Measurements from ENCODE around the gene PGLYRP4. TPM values are rescaled to one million over a fixed set of nuclear protein-coding genes. Genes with fewer than 3 reads are reported as not detected.
"Not testable (repeated sequence)": the region's sequence is repeated elsewhere in the genome, so short reads cannot be mapped to it uniquely, and the experiment has no call there.

The PGLYRP4 gene
- total and polyA plus RNA-seq, 11 donors: not detected

DNA sequence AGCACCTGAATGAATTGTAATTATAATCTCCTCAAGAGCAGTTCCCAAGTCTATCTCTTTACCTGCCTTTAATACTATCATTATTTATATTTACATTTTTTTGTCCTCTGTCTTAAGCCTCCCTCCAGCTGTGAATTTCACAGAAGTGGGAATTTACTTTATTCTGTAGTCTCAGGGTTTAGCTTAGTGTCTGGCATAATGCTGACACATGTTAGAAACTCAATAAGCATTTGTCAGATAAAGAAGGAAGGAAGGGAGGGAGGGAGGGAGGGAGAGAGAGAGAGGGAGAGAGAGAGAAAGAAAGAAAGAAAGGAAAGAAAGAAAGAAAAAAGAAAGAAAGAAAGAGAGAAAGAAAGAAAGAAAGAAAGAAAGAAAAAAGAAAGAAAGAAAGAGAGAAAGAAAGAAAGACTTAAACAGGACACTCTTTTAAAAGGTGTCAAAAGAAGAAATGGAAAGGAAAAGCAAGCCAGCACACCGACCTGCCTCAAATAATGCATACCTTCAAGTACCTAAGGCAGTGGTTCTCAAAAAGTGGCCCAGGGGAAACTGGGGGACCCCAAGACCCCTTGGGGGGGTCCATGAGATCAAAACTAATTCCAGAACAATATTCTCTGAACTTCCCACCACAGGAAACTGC, 1.8 kb upstream of the PGLYRP4 start:
- ATAC-seq (no peak), DNase-seq (no peak)
- no peaks in the 10 kb centered on the region for H3K9me3 ChIP-seq
- TF ChIP-seq, protein P1, sequence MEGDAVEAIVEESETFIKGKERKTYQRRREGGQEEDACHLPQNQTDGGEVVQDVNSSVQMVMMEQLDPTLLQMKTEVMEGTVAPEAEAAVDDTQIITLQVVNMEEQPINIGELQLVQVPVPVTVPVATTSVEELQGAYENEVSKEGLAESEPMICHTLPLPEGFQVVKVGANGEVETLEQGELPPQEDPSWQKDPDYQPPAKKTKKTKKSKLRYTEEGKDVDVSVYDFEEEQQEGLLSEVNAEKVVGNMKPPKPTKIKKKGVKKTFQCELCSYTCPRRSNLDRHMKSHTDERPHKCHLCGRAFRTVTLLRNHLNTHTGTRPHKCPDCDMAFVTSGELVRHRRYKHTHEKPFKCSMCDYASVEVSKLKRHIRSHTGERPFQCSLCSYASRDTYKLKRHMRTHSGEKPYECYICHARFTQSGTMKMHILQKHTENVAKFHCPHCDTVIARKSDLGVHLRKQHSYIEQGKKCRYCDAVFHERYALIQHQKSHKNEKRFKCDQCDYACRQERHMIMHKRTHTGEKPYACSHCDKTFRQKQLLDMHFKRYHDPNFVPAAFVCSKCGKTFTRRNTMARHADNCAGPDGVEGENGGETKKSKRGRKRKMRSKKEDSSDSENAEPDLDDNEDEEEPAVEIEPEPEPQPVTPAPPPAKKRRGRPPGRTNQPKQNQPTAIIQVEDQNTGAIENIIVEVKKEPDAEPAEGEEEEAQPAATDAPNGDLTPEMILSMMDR (IDR thresholded peaks at IDR 0.05): no peak
- TF ChIP-seq POLR2A (IDR thresholded peaks at IDR 0.05): no peak
- 16 to 43% (median 26%) methylated on average over 1 of the region's 1 CpG for WGBS, 4 donors
- H3K27me3 ChIP-seq: peaks cover 0 to 48% (median 14%) of the 10 kb centered on the region in 9 donors
- H3K4me1 ChIP-seq: no peaks in the 10 kb centered on the region
- no peak overlapping the region for H3K27ac ChIP-seq
- intact Hi-C loops (cut with DNase I): loop anchor here in 6 of 10 donors (5.0 to 10.0 kb wide), 3 partner anchors 54 to 224 kb away; partner anchors contain the start of gene S100A2 (in 5 of the 6)
- no peak overlapping the region for H3K4me3 ChIP-seq
- no peaks in the 10 kb centered on the region for H3K36me3 ChIP-seq

DNA sequence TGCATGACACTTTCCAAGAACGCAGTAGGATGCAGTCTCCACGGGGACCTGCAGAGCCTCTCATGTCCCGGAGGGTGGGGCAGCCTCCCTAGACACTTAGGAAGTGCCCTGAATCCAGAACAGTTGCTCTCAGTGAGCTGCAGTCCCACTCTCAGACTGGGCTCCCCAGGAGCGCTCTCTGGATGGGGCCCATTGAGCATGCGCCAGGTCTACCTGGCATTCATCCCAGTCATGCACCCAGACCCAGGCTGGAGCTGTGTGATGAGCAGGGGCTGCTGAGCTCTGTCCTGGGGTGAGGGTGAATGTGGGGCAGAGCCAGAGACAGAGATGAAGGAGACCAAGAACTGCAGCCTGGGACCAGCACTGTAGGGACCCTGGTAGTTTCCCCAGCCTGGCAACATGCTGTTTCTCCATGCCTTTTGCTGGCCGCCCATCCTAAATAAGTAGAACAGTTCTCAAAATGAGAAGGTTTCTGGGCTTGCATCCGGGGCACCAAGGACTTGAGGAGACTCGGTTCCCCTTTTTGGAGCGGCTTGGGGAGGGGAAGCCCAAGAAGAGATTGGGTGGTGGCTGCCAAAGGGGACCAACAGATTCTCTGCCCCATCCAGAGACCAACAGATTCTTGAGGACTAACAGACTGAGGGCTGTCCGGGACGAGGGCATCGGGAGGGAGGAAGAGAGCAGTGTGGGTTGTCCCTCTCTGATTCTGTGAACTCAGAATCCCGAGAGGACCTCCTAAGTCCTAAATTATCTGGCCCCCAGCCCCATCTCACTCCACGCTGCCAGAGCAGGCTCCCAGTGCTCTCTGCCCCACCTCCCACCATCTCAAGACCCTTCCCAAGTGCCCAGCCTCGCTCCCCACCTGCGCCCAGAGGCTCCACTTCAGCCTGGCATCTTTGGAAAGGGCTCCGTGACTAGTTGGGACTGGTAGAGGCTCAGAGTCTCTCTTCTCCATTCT, 1.0 kb upstream of the PGLYRP4 start:
- Histone ChIP-seq H3K27ac (no peak overlapping the region), H3K27me3 (peaks cover 0 to 48% (median 14%) of the 10 kb centered on the region in 9 donors), H3K4me3 (no peak overlapping the region), H3K4me1 (peaks cover 0 to 7% (median 0%) of the 10 kb centered on the region in 12 donors), H3K36me3 (no peaks in the 10 kb centered on the region), H3K9me3 (no peaks in the 10 kb centered on the region)
- ATAC-seq: no peak
- 57 to 69% (median 59%) methylated on average over 17 of the region's 17 CpGs for WGBS, 4 donors
- no peak for DNase-seq
- intact Hi-C loops (cut with DNase I): loop anchor here in 7 of 10 donors (5.0 to 10.0 kb wide), 4 partner anchors 55 to 405 kb away; partner anchors contain the start of gene S100A2 (in 5 of the 7)
- TF ChIP-seq POLR2A (IDR thresholded peaks at IDR 0.05): no peak
- TF ChIP-seq, protein P1 (IDR thresholded peaks at IDR 0.05): no peak

DNA sequence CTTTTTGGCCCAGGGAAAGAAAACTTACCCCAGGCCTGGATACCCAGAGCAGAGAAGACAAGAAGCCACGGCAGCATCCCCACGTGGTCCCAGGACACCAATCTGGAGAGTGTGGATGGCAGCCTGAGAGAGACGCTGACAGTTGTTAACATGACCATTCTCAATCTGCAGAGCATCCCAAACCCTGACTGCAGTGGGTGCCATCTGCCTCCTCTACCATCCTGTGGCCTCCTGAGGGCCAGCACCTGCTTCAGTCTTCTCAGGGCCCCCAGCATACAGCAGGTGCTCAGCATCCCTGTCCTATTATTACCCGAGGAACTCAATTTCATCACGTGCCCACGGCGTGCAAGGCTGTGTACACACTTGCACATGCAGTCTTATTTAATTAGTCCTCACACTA, 785 bp downstream of the PGLYRP4 start:
- Histone ChIP-seq H3K4me3 (no peak overlapping the region), H3K27ac (no peak overlapping the region), H3K36me3 (no peaks in the 10 kb centered on the region), H3K9me3 (no peaks in the 10 kb centered on the region), H3K4me1 (peaks cover 0 to 10% (median 0%) of the 10 kb centered on the region in 12 donors), H3K27me3 (peaks cover 0 to 48% (median 14%) of the 10 kb centered on the region in 9 donors)
- WGBS, 4 donors: 67 to 75% (median 72%) methylated on average over 7 of the region's 7 CpGs
- no peak for TF ChIP-seq POLR2A (IDR thresholded peaks at IDR 0.05)
- TF ChIP-seq, protein P1 (IDR thresholded peaks at IDR 0.05): no peak
- ATAC-seq: no peak
- intact Hi-C loops (cut with DNase I): loop anchor here in 1 of 10 donors (10.0 kb wide), 1 partner anchor 407 kb away; no protein-coding TSS in a partner anchor
- no peak for DNase-seq

DNA sequence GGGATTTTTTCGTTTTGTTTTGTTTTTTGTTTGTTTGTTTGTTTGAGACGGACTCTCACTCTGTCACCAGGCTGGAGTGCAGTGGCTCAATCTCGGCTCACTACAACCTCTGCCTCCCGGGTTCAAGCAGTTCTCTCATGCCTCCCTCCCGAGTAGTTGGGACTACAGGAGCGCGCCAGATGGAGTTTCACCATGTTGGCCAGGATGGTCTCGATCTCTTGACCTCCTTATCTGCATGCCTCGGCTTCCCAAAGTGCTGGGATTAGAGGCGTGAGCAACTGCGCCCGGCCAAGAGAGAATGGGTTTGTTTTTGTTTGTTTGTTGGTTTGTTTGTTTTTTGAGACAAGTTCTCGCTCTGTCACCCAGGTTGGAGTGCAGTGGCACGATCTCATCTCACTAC, 1.6 kb downstream of the PGLYRP4 start:
- H3K27me3 ChIP-seq: peaks cover 0 to 47% (median 14%) of the 10 kb centered on the region in 9 donors
- DNase-seq, H3K9me3 ChIP-seq, H3K36me3 ChIP-seq, ATAC-seq, H3K27ac ChIP-seq, H3K4me3 ChIP-seq: not testable (repeated sequence)
- 60 to 71% (median 65%) methylated on average over 14 of the region's 14 CpGs for WGBS, 4 donors
- intact Hi-C loops (cut with DNase I): loop anchor here in 1 of 10 donors (10.0 kb wide), 1 partner anchor 408 kb away; no protein-coding TSS in a partner anchor
- peaks cover 0 to 10% (median 0%) of the 10 kb centered on the region in 12 donors for H3K4me1 ChIP-seq

Data from heart left ventricle (tissue), 16 donors.